MM.1S (cell line): ENCODE data around the gene PPBP.

ENCODE experiments used
- DNase-seq: peaks from one replicate; pipeline ENCODE4 v3.0.0-alpha.2; 2015
- H2AFZ ChIP-seq: fragments of 300-600 bp; sonication (generic); 2 replicates; pipeline ENCODE4 v1.6.0; 2016; ENCODE audit warnings: antibody characterized with exemption, low read length
- H3F3A ChIP-seq: fragments of 300-600 bp; sonication (generic); 2 replicates; pipeline ENCODE4 v1.6.1; 2016; ENCODE audit warnings: mild to moderate bottlenecking, antibody characterized with exemption, low read length, moderate library complexity, mixed read lengths; ENCODE audit not compliant: insufficient read depth
- H3K27ac ChIP-seq: fragments of 300-600 bp; sonication (generic); 2 replicates; pipeline ENCODE4 v1.5.1; 2016; ENCODE audit warnings: mild to moderate bottlenecking, low read length
- H3K27me3 ChIP-seq: fragments of 300-600 bp; sonication (generic); replicated peaks from 2 replicates; pipeline ENCODE4 v1.6.0; 2016; ENCODE audit warnings: low read length; ENCODE audit not compliant: insufficient read depth
- H3K36me3 ChIP-seq: fragments of 300-600 bp; sonication (generic); replicated peaks from 2 replicates; pipeline ENCODE4 v1.6.1; 2016; ENCODE audit warnings: mild to moderate bottlenecking, low read length, mixed read lengths; ENCODE audit not compliant: insufficient read depth
- H3K4me1 ChIP-seq: fragments of 300-600 bp; sonication (generic); 2 replicates; pipeline ENCODE4 v1.6.1; 2016; ENCODE audit warnings: low read length, mixed read lengths
- H3K4me2 ChIP-seq: fragments of 300-600 bp; sonication (generic); 2 replicates; pipeline ENCODE4 v1.6.0; 2016; ENCODE audit warnings: low read depth, low read length
- H3K4me3 ChIP-seq: fragments of 300-600 bp; sonication (generic); 2 replicates; pipeline ENCODE4 v1.5.1; 2016; ENCODE audit warnings: low read length, mixed read lengths
- H3K79me2 ChIP-seq: fragments of 300-600 bp; sonication (generic); 2 replicates; pipeline ENCODE4 v1.6.1; 2016; ENCODE audit warnings: mixed run types, low read length, mixed read lengths
- H3K9ac ChIP-seq: fragments of 300-600 bp; sonication (generic); 2 replicates; pipeline ENCODE4 v1.6.1; 2016; ENCODE audit warnings: low read length, mixed read lengths
- H3K9me2 ChIP-seq: fragments of 300-600 bp; sonication (generic); replicated peaks from 2 replicates; pipeline ENCODE4 v1.6.1; 2016; ENCODE audit warnings: mild to moderate bottlenecking, low read length, mixed read lengths; ENCODE audit not compliant: insufficient read depth
- H3K9me3 ChIP-seq: fragments of 300-600 bp; sonication (generic); replicated peaks from 2 replicates; pipeline ENCODE4 v1.6.1; 2016; ENCODE audit warnings: mild to moderate bottlenecking, low read length, mixed read lengths; ENCODE audit not compliant: insufficient read depth
- H4K20me1 ChIP-seq: fragments of 300-600 bp; sonication (generic); 2 replicates; pipeline ENCODE4 v1.6.1; 2016; ENCODE audit warnings: mild to moderate bottlenecking, low read length, moderate library complexity, mixed read lengths; ENCODE audit not compliant: insufficient read depth
- EZH2 ChIP-seq: fragments of 300-600 bp; sonication (generic); optimal IDR thresholded peaks from 2 replicates; pipeline ENCODE3; 2017; ENCODE audit warnings: low read depth, mild to moderate bottlenecking, antibody characterized with exemption, low read length, mixed read lengths
- EZH2phosphoT487 ChIP-seq: fragments of 300-600 bp; sonication (generic); IDR thresholded peaks from 2 replicates; pipeline ENCODE4 v1.6.1; 2018; ENCODE audit warnings: antibody characterized with exemption, low read length
- TF ChIP-seq, protein P1 (sequence below): fragments of 300-600 bp; sonication (generic); IDR thresholded peaks from 2 replicates; pipeline ENCODE4 v1.5.1; 2016; ENCODE audit warnings: antibody characterized with exemption, low read length, mixed read lengths

PPBP gene

DNA sequence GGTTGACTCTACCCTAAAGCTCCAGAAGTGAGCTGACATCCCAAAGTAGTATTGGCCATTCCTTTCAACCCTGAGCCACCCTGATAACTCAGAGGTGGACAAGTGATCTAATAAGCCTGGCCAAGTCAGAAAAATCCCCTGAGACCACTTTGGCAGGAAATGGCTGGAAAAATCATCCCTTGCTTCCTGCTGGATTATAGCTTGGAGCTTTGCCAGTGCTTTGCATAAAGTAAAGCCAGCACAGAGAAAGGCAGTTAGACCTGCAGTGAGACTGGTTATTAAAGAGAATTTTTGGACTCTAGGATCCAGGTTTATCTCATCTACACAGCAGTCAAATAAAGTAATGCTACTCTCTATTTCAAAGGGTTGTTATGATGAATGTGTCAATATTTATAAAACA lies 44.1 kb upstream of the PPBP start:
- no peak for DNase-seq
- Histone ChIP-seq H3K27me3 (no peaks in the 10 kb centered on the region), H3K4me2 (no peak overlapping the region), H3K27ac (no peak overlapping the region), H3K9ac (no peak overlapping the region), H3K4me1 (no peaks in the 10 kb centered on the region), H3K36me3 (no peaks in the 10 kb centered on the region), H3F3A (no peaks in the 10 kb centered on the region), H3K9me2 (no peaks in the 10 kb centered on the region), H2AFZ (no peak overlapping the region), H3K79me2 (no peaks in the 10 kb centered on the region), H3K4me3 (no peak overlapping the region), H3K9me3 (no peaks in the 10 kb centered on the region), H4K20me1 (no peaks in the 10 kb centered on the region)
- TF ChIP-seq, protein P1, sequence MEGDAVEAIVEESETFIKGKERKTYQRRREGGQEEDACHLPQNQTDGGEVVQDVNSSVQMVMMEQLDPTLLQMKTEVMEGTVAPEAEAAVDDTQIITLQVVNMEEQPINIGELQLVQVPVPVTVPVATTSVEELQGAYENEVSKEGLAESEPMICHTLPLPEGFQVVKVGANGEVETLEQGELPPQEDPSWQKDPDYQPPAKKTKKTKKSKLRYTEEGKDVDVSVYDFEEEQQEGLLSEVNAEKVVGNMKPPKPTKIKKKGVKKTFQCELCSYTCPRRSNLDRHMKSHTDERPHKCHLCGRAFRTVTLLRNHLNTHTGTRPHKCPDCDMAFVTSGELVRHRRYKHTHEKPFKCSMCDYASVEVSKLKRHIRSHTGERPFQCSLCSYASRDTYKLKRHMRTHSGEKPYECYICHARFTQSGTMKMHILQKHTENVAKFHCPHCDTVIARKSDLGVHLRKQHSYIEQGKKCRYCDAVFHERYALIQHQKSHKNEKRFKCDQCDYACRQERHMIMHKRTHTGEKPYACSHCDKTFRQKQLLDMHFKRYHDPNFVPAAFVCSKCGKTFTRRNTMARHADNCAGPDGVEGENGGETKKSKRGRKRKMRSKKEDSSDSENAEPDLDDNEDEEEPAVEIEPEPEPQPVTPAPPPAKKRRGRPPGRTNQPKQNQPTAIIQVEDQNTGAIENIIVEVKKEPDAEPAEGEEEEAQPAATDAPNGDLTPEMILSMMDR = no peak
- no peak for TF ChIP-seq EZH2phosphoT487
- TF ChIP-seq EZH2 = no peak

DNA sequence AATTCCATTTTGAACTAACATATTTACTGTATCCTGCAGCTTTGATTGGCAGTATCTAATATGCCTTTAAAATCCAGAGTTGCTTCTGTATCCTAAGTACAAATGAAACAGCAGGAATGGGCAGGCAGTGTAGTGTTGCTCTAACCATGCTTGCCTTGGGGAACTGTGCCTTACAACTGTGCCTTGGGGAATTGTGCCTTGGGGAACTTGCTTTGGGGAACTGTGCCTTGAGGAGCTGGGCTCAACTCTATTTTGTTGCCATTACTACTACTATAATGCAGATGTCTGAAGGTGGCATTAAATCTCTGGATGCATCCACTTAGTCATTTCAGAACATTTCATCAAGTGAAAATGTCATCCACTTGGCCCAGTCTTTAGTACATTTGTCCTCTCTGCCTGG lies 43.6 kb upstream of the PPBP start:
- TF ChIP-seq, protein P1 = no peak
- TF ChIP-seq EZH2phosphoT487 (no peak), EZH2 (no peak)
- H3K79me2 ChIP-seq = no peaks in the 10 kb centered on the region
- H3K9me3 ChIP-seq = no peaks in the 10 kb centered on the region
- H3K4me1 ChIP-seq = no peaks in the 10 kb centered on the region
- H3K36me3 ChIP-seq = no peaks in the 10 kb centered on the region
- no peaks in the 10 kb centered on the region for H4K20me1 ChIP-seq
- no peak for DNase-seq
- no peaks in the 10 kb centered on the region for H3F3A ChIP-seq
- H3K9ac ChIP-seq = no peak overlapping the region
- no peak overlapping the region for H2AFZ ChIP-seq
- no peaks in the 10 kb centered on the region for H3K27me3 ChIP-seq
- H3K9me2 ChIP-seq = no peaks in the 10 kb centered on the region
- H3K27ac ChIP-seq = no peak overlapping the region
- no peak overlapping the region for H3K4me3 ChIP-seq
- H3K4me2 ChIP-seq = no peak overlapping the region

DNA sequence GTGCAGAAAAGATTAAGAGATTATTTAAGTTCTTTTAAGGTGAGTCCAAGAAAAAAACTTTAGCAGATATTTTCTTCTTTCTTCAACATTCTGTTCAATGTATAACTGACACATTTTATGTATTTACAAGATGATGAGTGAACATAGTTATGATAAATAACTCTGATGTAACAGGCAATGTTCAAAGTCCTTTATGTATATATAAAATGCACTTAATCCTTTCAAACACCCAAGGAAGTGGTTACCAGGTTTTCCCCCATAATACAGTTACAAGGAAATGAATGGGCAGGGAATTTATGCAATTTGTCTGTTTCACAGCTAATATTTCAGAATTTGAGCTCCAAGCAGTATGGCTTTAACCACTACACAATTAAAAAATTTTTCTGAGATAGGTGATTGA lies 42.3 kb upstream of the PPBP start:
- H4K20me1 ChIP-seq = no peaks in the 10 kb centered on the region
- no peak overlapping the region for H3K4me2 ChIP-seq
- TF ChIP-seq EZH2 (no peak), EZH2phosphoT487 (no peak)
- H3K4me3 ChIP-seq = no peak overlapping the region
- H2AFZ ChIP-seq = no peak overlapping the region
- no peaks in the 10 kb centered on the region for H3K4me1 ChIP-seq
- no peak overlapping the region for H3K27ac ChIP-seq
- H3K36me3 ChIP-seq = no peaks in the 10 kb centered on the region
- no peak overlapping the region for H3K9ac ChIP-seq
- DNase-seq = no peak
- no peaks in the 10 kb centered on the region for H3K79me2 ChIP-seq
- H3F3A ChIP-seq = no peaks in the 10 kb centered on the region
- H3K9me3 ChIP-seq = no peaks in the 10 kb centered on the region
- no peaks in the 10 kb centered on the region for H3K27me3 ChIP-seq
- no peaks in the 10 kb centered on the region for H3K9me2 ChIP-seq

DNA sequence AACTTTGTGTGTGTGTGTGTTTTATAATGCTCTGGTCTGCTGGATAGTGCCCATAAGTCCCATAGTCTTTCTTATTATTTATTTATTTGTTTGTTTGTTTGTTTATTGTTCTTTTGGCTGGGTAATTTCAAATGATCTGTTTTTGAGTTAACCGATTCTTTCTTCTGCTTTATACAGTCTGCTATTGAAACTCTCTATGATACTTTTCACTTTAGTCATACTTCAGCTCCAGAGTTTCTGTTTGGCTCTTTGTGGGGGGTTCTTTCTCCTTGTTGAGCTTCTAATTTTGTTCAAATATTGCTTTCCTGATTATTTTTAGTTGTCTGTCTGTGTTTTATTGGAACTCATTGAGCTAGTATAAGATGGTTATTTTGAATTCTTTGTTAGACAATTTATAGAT lies 40.5 kb upstream of the PPBP start:
- H3F3A ChIP-seq = no peaks in the 10 kb centered on the region
- H3K9ac ChIP-seq = no peak overlapping the region
- H3K4me3 ChIP-seq = no peak overlapping the region
- H4K20me1 ChIP-seq = no peaks in the 10 kb centered on the region
- no peak for DNase-seq
- H3K36me3 ChIP-seq = no peaks in the 10 kb centered on the region
- H3K27me3 ChIP-seq = no peaks in the 10 kb centered on the region
- H2AFZ ChIP-seq = no peak overlapping the region
- no peaks in the 10 kb centered on the region for H3K4me1 ChIP-seq
- no peaks in the 10 kb centered on the region for H3K79me2 ChIP-seq
- no peaks in the 10 kb centered on the region for H3K9me2 ChIP-seq
- TF ChIP-seq EZH2 (no peak), EZH2phosphoT487 (no peak)
- TF ChIP-seq, protein P1 = no peak
- no peak overlapping the region for H3K27ac ChIP-seq
- no peak overlapping the region for H3K4me2 ChIP-seq
- no peaks in the 10 kb centered on the region for H3K9me3 ChIP-seq
